Measurements from ENCODE around the gene SPATA31E1. TPM values are rescaled to one million over a fixed set of nuclear protein-coding genes. Genes with fewer than 3 reads are reported as not detected.
"Not testable (repeated sequence)": the region's sequence is repeated elsewhere in the genome, so short reads cannot be mapped to it uniquely, and the experiment has no call there.

The SPATA31E1 gene
- total and polyA plus RNA-seq, 10 of the 15 experiments (the other 5 are each of a cell fraction or from before 2014, with no cell fraction given): not detected

- H3K27ac ChIP-seq (ENCODE audit: control insufficient read depth, insufficient read depth); DNase-seq (ENCODE audit: low read depth, low spot score); RAD21 ChIA-PET (ENCODE audit: unreplicated experiment); POLR2A ChIA-PET; ATAC-seq; in situ Hi-C loops (cut with MboI); H3K27me3 ChIP-seq (replicated peaks in 1 of 2; ENCODE audit: control insufficient read depth in 2 of 2, insufficient read depth in 2 of 2, low read length in 1 of 2); intact Hi-C loops (cut with micrococcal nuclease; ENCODE audit: unreplicated experiment); CTCF ChIA-PET; H4K20me1 ChIP-seq (ENCODE audit: control insufficient read depth, insufficient read depth); H2AFZ ChIP-seq (ENCODE audit: control insufficient read depth, low read depth, low read length); H3K9me3 ChIP-seq (replicated peaks; ENCODE audit: control insufficient read depth, insufficient read depth, low read length); H3K4me2 ChIP-seq (ENCODE audit: control insufficient read depth, insufficient read depth); H3K36me3 ChIP-seq (ENCODE audit: control insufficient read depth in 2 of 2, insufficient read depth in 2 of 2, low read length in 1 of 2); H3K9ac ChIP-seq (ENCODE audit: control insufficient read depth, insufficient read depth, low read length); H3K4me3 ChIP-seq; SMC1A ChIA-PET (ENCODE audit: uncharacterized antibody, unreplicated experiment); FAIRE-seq; H3K4me1 ChIP-seq (ENCODE audit: control insufficient read depth, insufficient read depth, low read length); H3K79me2 ChIP-seq (ENCODE audit: control insufficient read depth, insufficient read depth, low read length); BruUV-seq (replicated peaks): not testable (repeated sequence)
Measured at GRCh38 chr9:87929152-87929551, 46.5 kb downstream of the SPATA31E1 start.

- BruUV-seq (replicated peaks); SMC1A ChIA-PET (ENCODE audit: uncharacterized antibody, unreplicated experiment); H3K4me1 ChIP-seq (ENCODE audit: control insufficient read depth, insufficient read depth, low read length); H3K4me2 ChIP-seq (ENCODE audit: control insufficient read depth, insufficient read depth); H3K36me3 ChIP-seq (ENCODE audit: control insufficient read depth in 2 of 2, insufficient read depth in 2 of 2, low read length in 1 of 2); POLR2A ChIA-PET; H2AFZ ChIP-seq (ENCODE audit: control insufficient read depth, low read depth, low read length); FAIRE-seq; in situ Hi-C loops (cut with MboI); H4K20me1 ChIP-seq (ENCODE audit: control insufficient read depth, insufficient read depth); H3K27me3 ChIP-seq (replicated peaks in 1 of 2; ENCODE audit: control insufficient read depth in 2 of 2, insufficient read depth in 2 of 2, low read length in 1 of 2); DNase-seq (ENCODE audit: low read depth, low spot score); ATAC-seq; intact Hi-C loops (cut with micrococcal nuclease; ENCODE audit: unreplicated experiment); CTCF ChIA-PET; H3K79me2 ChIP-seq (ENCODE audit: control insufficient read depth, insufficient read depth, low read length); RAD21 ChIA-PET (ENCODE audit: unreplicated experiment); H3K9me3 ChIP-seq (replicated peaks; ENCODE audit: control insufficient read depth, insufficient read depth, low read length); H3K27ac ChIP-seq (ENCODE audit: control insufficient read depth, insufficient read depth); H3K9ac ChIP-seq (ENCODE audit: control insufficient read depth, insufficient read depth, low read length); H3K4me3 ChIP-seq: not testable (repeated sequence)
- 32% methylated on average over 7 of the region's 7 CpGs for WGBS (ENCODE audit: insufficient coverage, insufficient replicate concordance, low lambda C conversion rate, missing lambda C conversion rate)
Measured at GRCh38 chr9:87934444-87934843, 51.8 kb downstream of the SPATA31E1 start.

DNA sequence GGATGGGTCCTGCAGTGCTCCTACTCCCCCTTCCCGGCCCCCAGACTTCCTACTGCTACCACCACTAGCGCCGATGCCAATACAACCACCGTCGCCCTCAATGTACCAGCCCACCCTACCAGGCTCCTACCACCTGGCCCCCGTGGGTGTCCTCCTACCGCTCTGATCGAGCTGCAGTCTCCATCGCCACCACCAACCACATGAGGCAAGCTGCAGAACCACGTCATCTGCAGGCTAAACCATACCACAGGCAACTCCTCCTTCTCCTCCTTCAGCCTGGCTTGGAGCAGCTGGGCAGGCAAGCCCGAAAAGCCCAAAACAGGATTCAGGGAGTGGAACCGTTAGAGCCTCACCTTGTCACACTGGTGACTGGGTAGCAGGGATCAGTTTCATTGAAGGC is 54.7 kb downstream of the SPATA31E1 start:
- intact Hi-C loops (cut with micrococcal nuclease; ENCODE audit: unreplicated experiment); POLR2A ChIA-PET; H3K27me3 ChIP-seq (replicated peaks in 1 of 2; ENCODE audit: control insufficient read depth in 2 of 2, insufficient read depth in 2 of 2, low read length in 1 of 2); H3K4me3 ChIP-seq; H3K4me2 ChIP-seq (ENCODE audit: control insufficient read depth, insufficient read depth); SMC1A ChIA-PET (ENCODE audit: uncharacterized antibody, unreplicated experiment); DNase-seq (ENCODE audit: low read depth, low spot score); H3K9me3 ChIP-seq (replicated peaks; ENCODE audit: control insufficient read depth, insufficient read depth, low read length); ATAC-seq; H3K9ac ChIP-seq (ENCODE audit: control insufficient read depth, insufficient read depth, low read length); CTCF ChIA-PET; H4K20me1 ChIP-seq (ENCODE audit: control insufficient read depth, insufficient read depth); in situ Hi-C loops (cut with MboI); FAIRE-seq; BruUV-seq (replicated peaks); H3K27ac ChIP-seq (ENCODE audit: control insufficient read depth, insufficient read depth); H3K79me2 ChIP-seq (ENCODE audit: control insufficient read depth, insufficient read depth, low read length); RAD21 ChIA-PET (ENCODE audit: unreplicated experiment); H3K4me1 ChIP-seq (ENCODE audit: control insufficient read depth, insufficient read depth, low read length); H2AFZ ChIP-seq (ENCODE audit: control insufficient read depth, low read depth, low read length); H3K36me3 ChIP-seq (ENCODE audit: control insufficient read depth in 2 of 2, insufficient read depth in 2 of 2, low read length in 1 of 2): not testable (repeated sequence)
- WGBS (ENCODE audit: insufficient coverage, insufficient replicate concordance, low lambda C conversion rate, missing lambda C conversion rate): 61% methylated on average over 5 of the region's 12 CpGs

DNA sequence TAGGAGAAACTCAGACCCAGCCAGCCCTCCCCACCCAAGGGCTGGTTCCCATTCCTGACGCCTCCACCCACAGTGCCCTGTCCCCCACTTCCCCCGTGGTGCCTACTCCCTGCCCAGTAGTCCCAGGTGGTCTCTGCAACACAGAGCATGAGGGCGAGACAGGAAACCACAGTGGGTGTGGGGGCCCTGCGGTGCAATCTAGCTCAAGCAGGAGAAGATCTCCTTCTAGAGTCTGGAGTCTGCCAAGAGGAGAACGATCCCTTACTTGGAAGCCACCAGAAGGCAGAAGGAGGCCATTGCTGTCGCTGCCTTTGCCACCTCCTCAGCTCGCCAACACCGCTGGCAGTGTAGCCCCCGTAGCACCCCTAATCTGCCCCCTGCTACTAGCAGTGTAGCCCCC is 55.2 kb downstream of the SPATA31E1 start:
- DNase-seq (ENCODE audit: low read depth, low spot score); BruUV-seq (replicated peaks); H3K79me2 ChIP-seq (ENCODE audit: control insufficient read depth, insufficient read depth, low read length); H3K27me3 ChIP-seq (replicated peaks in 1 of 2; ENCODE audit: control insufficient read depth in 2 of 2, insufficient read depth in 2 of 2, low read length in 1 of 2); CTCF ChIA-PET; H2AFZ ChIP-seq (ENCODE audit: control insufficient read depth, low read depth, low read length); intact Hi-C loops (cut with micrococcal nuclease; ENCODE audit: unreplicated experiment); H3K27ac ChIP-seq (ENCODE audit: control insufficient read depth, insufficient read depth); H3K9me3 ChIP-seq (replicated peaks; ENCODE audit: control insufficient read depth, insufficient read depth, low read length); H3K4me1 ChIP-seq (ENCODE audit: control insufficient read depth, insufficient read depth, low read length); RAD21 ChIA-PET (ENCODE audit: unreplicated experiment); H4K20me1 ChIP-seq (ENCODE audit: control insufficient read depth, insufficient read depth); SMC1A ChIA-PET (ENCODE audit: uncharacterized antibody, unreplicated experiment); FAIRE-seq; in situ Hi-C loops (cut with MboI); H3K36me3 ChIP-seq (ENCODE audit: control insufficient read depth in 2 of 2, insufficient read depth in 2 of 2, low read length in 1 of 2); ATAC-seq; H3K4me2 ChIP-seq (ENCODE audit: control insufficient read depth, insufficient read depth); POLR2A ChIA-PET; H3K4me3 ChIP-seq; H3K9ac ChIP-seq (ENCODE audit: control insufficient read depth, insufficient read depth, low read length): not testable (repeated sequence)
- WGBS (ENCODE audit: insufficient coverage, insufficient replicate concordance, low lambda C conversion rate, missing lambda C conversion rate): 0% methylated on average over 3 of the region's 9 CpGs

Measured in GM12878 (cell line).